Measurements from ENCODE around the gene KIDINS220. TPM values are rescaled to one million over a fixed set of nuclear protein-coding genes. Genes with fewer than 3 reads are reported as not detected.

The KIDINS220 gene
- total RNA-seq, 6 experiments from 2014 or later = 17.0 to 24.8 (median 21.5) TPM

- H3K4me3 ChIP-seq = no peak overlapping the region
- no peak overlapping the region for H3K27ac ChIP-seq
- H3K4me1 ChIP-seq = peaks cover 0 to 19% (median 2%) of the 10 kb centered on the region in 4 donors
- TF ChIP-seq POLR2A (IDR thresholded peaks at IDR 0.05) (no peak), CTCF (IDR thresholded peaks at IDR 0.05) (no peak)
- H3K36me3 ChIP-seq = no peaks in the 10 kb centered on the region
- intact Hi-C loops (cut with DNase I) = no loop called here
- 92% methylated on average over 7 of the region's 7 CpGs for WGBS (ENCODE audit: insufficient coverage, low coverage, low lambda C conversion rate, missing lambda C conversion rate)
- ATAC-seq (no peak), DNase-seq (no peak)
- H3K27me3 ChIP-seq = no peaks in the 10 kb centered on the region
- no peaks in the 10 kb centered on the region for H3K9me3 ChIP-seq
These were observed 3.6 kb downstream of the KIDINS220 start for GRCh38 chr2:8833853-8834252.

GRCh38 chr2:8831516-8831915 is 5.9 kb downstream of the KIDINS220 start:
- Histone ChIP-seq H3K27me3 (no peaks in the 10 kb centered on the region), H3K4me3 (no peak overlapping the region), H3K4me1 (peaks cover 0 to 17% (median 0%) of the 10 kb centered on the region in 4 donors), H3K36me3 (no peaks in the 10 kb centered on the region), H3K9me3 (no peaks in the 10 kb centered on the region), H3K27ac (no peak overlapping the region)
- WGBS (ENCODE audit: insufficient coverage, low coverage, low lambda C conversion rate, missing lambda C conversion rate) = 95% methylated on average over 2 of the region's 2 CpGs
- intact Hi-C loops (cut with DNase I) = no loop called here
- ATAC-seq = no peak
- no peak for TF ChIP-seq CTCF (IDR thresholded peaks at IDR 0.05)
- TF ChIP-seq POLR2A (IDR thresholded peaks at IDR 0.05) = no peak
- DNase-seq = no peak

- no peak overlapping the region for H3K27ac ChIP-seq
- no peak overlapping the region for H3K4me3 ChIP-seq
- H3K27me3 ChIP-seq = no peaks in the 10 kb centered on the region
- H3K9me3 ChIP-seq = no peaks in the 10 kb centered on the region
- H3K4me1 ChIP-seq = peaks cover 0 to 7% (median 0%) of the 10 kb centered on the region in 4 donors
- WGBS (ENCODE audit: insufficient coverage, low coverage, low lambda C conversion rate, missing lambda C conversion rate) = 93% methylated on average over 2 of the region's 2 CpGs
- TF ChIP-seq CTCF (IDR thresholded peaks at IDR 0.05) (no peak), POLR2A (IDR thresholded peaks at IDR 0.05) (no peak)
- peaks cover 0 to 13% (median 0%) of the 10 kb centered on the region in 4 donors for H3K36me3 ChIP-seq
- DNase-seq (no peak), ATAC-seq (no peak)
- intact Hi-C loops (cut with DNase I) = no loop called here
These were observed 9.7 kb downstream of the KIDINS220 start for GRCh38 chr2:8827729-8828128.

- Histone ChIP-seq H3K4me3 (no peak overlapping the region), H3K4me1 (peaks cover 0 to 28% (median 15%) of the 10 kb centered on the region in 4 donors), H3K27me3 (no peaks in the 10 kb centered on the region), H3K27ac (peak overlapping the region; percentile 2 to 49 (median 17)), H3K36me3 (peaks cover 0 to 19% (median under 1%) of the 10 kb centered on the region in 4 donors), H3K9me3 (no peaks in the 10 kb centered on the region)
- peak; percentile 46 to 72 (median 53) for ATAC-seq
- peak in 2 of 3 donors; percentile 60 to 63 for DNase-seq
- WGBS (ENCODE audit: insufficient coverage, low coverage, low lambda C conversion rate, missing lambda C conversion rate) = 46% methylated on average over 4 of the region's 4 CpGs
- TF ChIP-seq POLR2A (IDR thresholded peaks at IDR 0.05) = no peak
- intact Hi-C loops (cut with DNase I) = no loop called here
These were observed 15.2 kb downstream of the KIDINS220 start for GRCh38 chr2:8822218-8822617.

GRCh38 chr2:8821276-8822217 is 15.9 kb downstream of the KIDINS220 start:
- ATAC-seq (peak; percentile 94 to 98 (median 96)), DNase-seq (peak; percentile 52 to 86 (median 73))
- intact Hi-C loops (cut with DNase I) = no loop called here
- H3K9me3 ChIP-seq = no peaks in the 10 kb centered on the region
- H3K36me3 ChIP-seq = peaks cover 0 to 24% (median under 1%) of the 10 kb centered on the region in 4 donors
- peaks cover 0 to 28% (median 15%) of the 10 kb centered on the region in 4 donors for H3K4me1 ChIP-seq
- H3K4me3 ChIP-seq = no peak overlapping the region
- WGBS (ENCODE audit: insufficient coverage, low coverage, low lambda C conversion rate, missing lambda C conversion rate) = 23% methylated on average over 7 of the region's 8 CpGs
- TF ChIP-seq CTCF (IDR thresholded peaks at IDR 0.05) (no peak), POLR2A (IDR thresholded peaks at IDR 0.05) (no peak)
- peak overlapping the region in 2 of 3 donors; percentile 17 to 49 for H3K27ac ChIP-seq
- no peaks in the 10 kb centered on the region for H3K27me3 ChIP-seq

Measured in right lobe of liver (tissue), 6 donors.